GM18858 (cell line): ENCODE data around the gene INTS2.
"Not testable (repeated sequence)": the region's sequence is repeated elsewhere in the genome, so short reads cannot be mapped to it uniquely, and the experiment has no call there.

ENCODE experiments used
- ATAC-seq: cut with Tn5 transposase; IDR thresholded peaks from one replicate; pipeline ENCODE4 v1.9.1; 2021; ENCODE audit not compliant: unreplicated experiment

INTS2 gene

GRCh38 chr17:61897548-61898180 is 30.1 kb downstream of the INTS2 start:
- no peak for ATAC-seq

GRCh38 chr17:61895391-61895790 is 32.4 kb downstream of the INTS2 start:
- no peak for ATAC-seq

- ATAC-seq: not testable (repeated sequence)
Measured at GRCh38 chr17:61894310-61894709, 33.5 kb downstream of the INTS2 start.

- not testable (repeated sequence) for ATAC-seq
Measured at GRCh38 chr17:61887733-61888132, 40.0 kb downstream of the INTS2 start.

- not testable (repeated sequence) for ATAC-seq
Measured at GRCh38 chr17:61885865-61886264, 41.9 kb downstream of the INTS2 start.

- ATAC-seq: no peak
Measured at GRCh38 chr17:61884864-61885263, 42.9 kb downstream of the INTS2 start.

GRCh38 chr17:61880589-61881102 is 47.1 kb downstream of the INTS2 start:
- ATAC-seq: no peak

- ATAC-seq: no peak
Measured at GRCh38 chr17:61878984-61879612, 48.7 kb downstream of the INTS2 start.

- ATAC-seq: no peak
Measured at GRCh38 chr17:61878520-61878919, 49.3 kb downstream of the INTS2 start.

- no peak for ATAC-seq
Measured at GRCh38 chr17:61877837-61878236, 49.9 kb downstream of the INTS2 start.

- ATAC-seq: no peak
Measured at GRCh38 chr17:61875804-61876203, 52.0 kb downstream of the INTS2 start.

GRCh38 chr17:61875285-61875684 is 52.5 kb downstream of the INTS2 start:
- no peak for ATAC-seq

GRCh38 chr17:61874075-61874474 is 53.7 kb downstream of the INTS2 start:
- no peak for ATAC-seq

- ATAC-seq: no peak
Measured at GRCh38 chr17:61872099-61872498, 55.7 kb downstream of the INTS2 start.

- no peak for ATAC-seq
Measured at GRCh38 chr17:61869138-61869537, 58.6 kb downstream of the INTS2 start.

GRCh38 chr17:61868074-61868473 is 59.7 kb downstream of the INTS2 start:
- ATAC-seq: no peak

GRCh38 chr17:61867033-61867432 is 60.7 kb downstream of the INTS2 start:
- no peak for ATAC-seq

- ATAC-seq: peak; percentile 13
Measured at GRCh38 chr17:61863801-61864126, 64.0 kb downstream of the INTS2 start.

- peak; percentile 64 for ATAC-seq
Measured at GRCh38 chr17:61862975-61863800, 64.6 kb downstream of the INTS2 start, which contains the start of gene BRIP1. Gene BRIP1 (minus strand): TSS chr17:61863528. CDS start chr17:61861539, 1,989 bp downstream.

- no peak for ATAC-seq
Measured at GRCh38 chr17:61862105-61862574, 65.6 kb downstream of the INTS2 start.

GRCh38 chr17:61860397-61860796 is 67.4 kb downstream of the INTS2 start:
- ATAC-seq: not testable (repeated sequence)

- no peak for ATAC-seq
Measured at GRCh38 chr17:61856035-61856434, 71.7 kb downstream of the INTS2 start.
